Esophagus mucosa (tissue), 1 donor: ENCODE data around the gene CCDC17. TPM values are rescaled to one million over a fixed set of nuclear protein-coding genes. Genes with fewer than 3 reads are reported as not detected.

Experiments used
- ATAC-seq: fragments of 200-7000 bp; cut with Tn5 transposase; one replicate; pipeline ENCODE4 v1.9.1; 2020
- total RNA-seq: library from RNA; stranded (reverse); gene quantifications from one replicate; pipeline ENCODE4 v1.2.4, GENCODE V29; 2023
- donor health status: DM: yes; HTN: yes; CAD: no.

CCDC17 gene
- total RNA-seq: 2.5 TPM

- ATAC-seq: peak; percentile 5
These were observed at the start of gene CCDC17 for GRCh38 chr1:45623972-45624371. CCDC17 (minus strand) TSS chr1:45624054; CDS start chr1:45623909, 145 bp downstream.

GRCh38 chr1:45669859-45670655 is 46.2 kb upstream of the CCDC17 start:
- no peak for ATAC-seq

- ATAC-seq: no peak
These were observed 45.5 kb upstream of the CCDC17 start for GRCh38 chr1:45669379-45669778.

GRCh38 chr1:45668526-45668925 is 44.7 kb upstream of the CCDC17 start:
- ATAC-seq: no peak

GRCh38 chr1:45667321-45668111 is 43.7 kb upstream of the CCDC17 start:
- no peak for ATAC-seq

- no peak for ATAC-seq
These were observed 43.0 kb upstream of the CCDC17 start for GRCh38 chr1:45666836-45667235.

- ATAC-seq: no peak
These were observed 36.5 kb upstream of the CCDC17 start for GRCh38 chr1:45660336-45660735.

GRCh38 chr1:45659222-45659621 is 35.4 kb upstream of the CCDC17 start:
- ATAC-seq: no peak

- ATAC-seq: no peak
These were observed 34.3 kb upstream of the CCDC17 start for GRCh38 chr1:45658171-45658570.

- ATAC-seq: no peak
These were observed 32.8 kb upstream of the CCDC17 start for GRCh38 chr1:45656573-45657226.

- ATAC-seq: peak; percentile 52
These were observed 30.9 kb upstream of the CCDC17 start for GRCh38 chr1:45654540-45655280.

GRCh38 chr1:45647248-45648021 is 23.6 kb upstream of the CCDC17 start:
- ATAC-seq: peak; percentile 81

GRCh38 chr1:45644661-45645060 is 20.8 kb upstream of the CCDC17 start:
- ATAC-seq: no peak

GRCh38 chr1:45643978-45644377 is 20.1 kb upstream of the CCDC17 start:
- peak; percentile 65 for ATAC-seq

GRCh38 chr1:45643321-45643720 is 19.5 kb upstream of the CCDC17 start:
- no peak for ATAC-seq

GRCh38 chr1:45640293-45640692 is 16.4 kb upstream of the CCDC17 start:
- peak; percentile 74 for ATAC-seq

- no peak for ATAC-seq
These were observed 11.4 kb upstream of the CCDC17 start for GRCh38 chr1:45635211-45635610.

GRCh38 chr1:45630429-45630828 is 6.6 kb upstream of the CCDC17 start:
- ATAC-seq: no peak

- ATAC-seq: no peak
These were observed 5.2 kb upstream of the CCDC17 start for GRCh38 chr1:45629035-45629434.

- peak; percentile 22 for ATAC-seq
These were observed 1.1 kb downstream of the CCDC17 start for GRCh38 chr1:45622524-45623394.
